Type B pancreatic cell (in vitro differentiated cells): Measurements from ENCODE around the gene PCDHGB7. TPM values are rescaled to one million over a fixed set of nuclear protein-coding genes. Genes with fewer than 3 reads are reported as not detected.
"Not testable (repeated sequence)": the region's sequence is repeated elsewhere in the genome, so short reads cannot be mapped to it uniquely, and the experiment has no call there.

Experiments
- DNase-seq: peaks from one replicate; pipeline ENCODE4 v3.0.0; 2021; ENCODE audit warnings: mixed read lengths; ENCODE audit not compliant: unreplicated experiment; ENCODE audit errors: extremely low spot score
- H3K27ac Mint-ChIP-seq: 2 replicates; pipeline ENCODE4 v1.8.0; 2021; ENCODE audit warnings: mild to moderate bottlenecking, mixed read lengths
- H3K27me3 Mint-ChIP-seq: 2 replicates; pipeline ENCODE4 v1.8.0; 2021; ENCODE audit warnings: mixed read lengths
- H3K36me3 Mint-ChIP-seq: 2 replicates; pipeline ENCODE4 v1.8.0; 2021; ENCODE audit warnings: mixed read lengths
- H3K4me1 Mint-ChIP-seq: one replicate; pipeline ENCODE4 v1.8.0; 2021; ENCODE audit warnings: mixed read lengths; ENCODE audit not compliant: unreplicated experiment
- H3K4me3 Mint-ChIP-seq: 2 replicates; pipeline ENCODE4 v1.8.0; 2021; ENCODE audit warnings: mild to moderate bottlenecking, mixed read lengths
- H3K9me3 Mint-ChIP-seq: 2 replicates; pipeline ENCODE4 v1.8.0; 2021; ENCODE audit warnings: mixed read lengths
- CTCF ChIP-seq: fragments of 200-600 bp; sonication (generic); conservative IDR thresholded peaks from 2 replicates; pipeline ENCODE4 v1.5.0; 2021; ENCODE audit warnings: antibody characterized with exemption, mild to moderate bottlenecking
- total RNA-seq: library from RNA; stranded (reverse); gene quantifications from 2 replicates; pipeline ENCODE4 v1.2.1, GENCODE V29; 2021; ENCODE audit warnings: low replicate concordance

PCDHGB7 gene
- total RNA-seq, 1 donor from 2014 or later: 8.5 TPM

GRCh38 chr5:141397756-141398551 is 19.5 kb upstream of the PCDHGB7 start, which contains the start of gene PCDHGB5:
Gene PCDHGB5, plus strand, starts transcription at chr5:141397947. Its CDS starts 181 bp downstream, at chr5:141398128.
- H3K4me3 Mint-ChIP-seq, DNase-seq: not testable (repeated sequence)

GRCh38 chr5:141398608-141399007 is 18.9 kb upstream of the PCDHGB7 start:
- Mint-ChIP-seq H3K4me3 (no peak overlapping the region), H3K36me3 (peaks cover 10% of the 10 kb centered on the region), H3K27ac (no peak overlapping the region), H3K9me3 (peaks cover 13% of the 10 kb centered on the region), H3K4me1 (no peaks in the 10 kb centered on the region), H3K27me3 (no peaks in the 10 kb centered on the region)
- no peak for DNase-seq
- TF ChIP-seq CTCF: no peak

More at GRCh38 chr5:141397756-141398551, 19.5 kb upstream of the PCDHGB7 start, which contains the start of gene PCDHGB5:
- TF ChIP-seq CTCF: peak; percentile 26
- not testable (repeated sequence) for H3K4me1 Mint-ChIP-seq, H3K27me3 Mint-ChIP-seq, H3K27ac Mint-ChIP-seq
- peaks cover 13% of the 10 kb centered on the region for H3K9me3 Mint-ChIP-seq
- peaks cover 10% of the 10 kb centered on the region for H3K36me3 Mint-ChIP-seq

GRCh38 chr5:141399555-141400258 is 17.8 kb upstream of the PCDHGB7 start:
- no peaks in the 10 kb centered on the region for H3K27me3 Mint-ChIP-seq
- peaks cover 9% of the 10 kb centered on the region for H3K9me3 Mint-ChIP-seq
- no peaks in the 10 kb centered on the region for H3K4me1 Mint-ChIP-seq
- no peak overlapping the region for H3K27ac Mint-ChIP-seq
- no peak for DNase-seq
- no peak overlapping the region for H3K4me3 Mint-ChIP-seq
- H3K36me3 Mint-ChIP-seq: peaks cover 9% of the 10 kb centered on the region
- no peak for TF ChIP-seq CTCF

GRCh38 chr5:141402553-141403243 is 14.8 kb upstream of the PCDHGB7 start, which contains the start of gene PCDHGA9:
Gene PCDHGA9, plus strand, starts transcription at chr5:141402778. Its CDS starts 175 bp downstream, at chr5:141402953.
- no peak within 1 kb of the TSS for H3K4me3 Mint-ChIP-seq
- TF ChIP-seq CTCF: peak; percentile 48
- no peaks in the 10 kb centered on the region for H3K4me1 Mint-ChIP-seq
- DNase-seq: peak; percentile 58
- H3K27ac Mint-ChIP-seq: no peak within 1 kb of the TSS
- H3K27me3 Mint-ChIP-seq: no peaks in the 10 kb centered on the region
- peaks cover 5% of the 10 kb centered on the region for H3K9me3 Mint-ChIP-seq
- H3K36me3 Mint-ChIP-seq: peaks cover 12% of the 10 kb centered on the region

GRCh38 chr5:141403387-141403786 is 14.1 kb upstream of the PCDHGB7 start:
- H3K9me3 Mint-ChIP-seq: peaks cover 9% of the 10 kb centered on the region

More at GRCh38 chr5:141403387-141403786, 14.1 kb upstream of the PCDHGB7 start:
- H3K36me3 Mint-ChIP-seq: peaks cover 19% of the 10 kb centered on the region
- DNase-seq: no peak
- H3K27ac Mint-ChIP-seq: no peak overlapping the region
- H3K27me3 Mint-ChIP-seq: peaks cover 2% of the 10 kb centered on the region
- no peak overlapping the region for H3K4me3 Mint-ChIP-seq
- TF ChIP-seq CTCF: no peak
- peaks cover 3% of the 10 kb centered on the region for H3K4me1 Mint-ChIP-seq
